ENCODE measurements around the gene NRXN2.
"Not testable (repeated sequence)": the region's sequence is repeated elsewhere in the genome, so short reads cannot be mapped to it uniquely, and the experiment has no call there.

The NRXN2 gene

GRCh38 chr11:64564947-64565889, 157.8 kb downstream of the NRXN2 start:
- Mint-ChIP-seq H3K27me3 (no peaks in the 10 kb centered on the region), H3K27ac (no peak overlapping the region), H3K9me3 (no peaks in the 10 kb centered on the region), H3K4me3 (no peak overlapping the region), H3K36me3 (no peaks in the 10 kb centered on the region), H3K4me1 (peaks cover 5% of the 10 kb centered on the region)
- CTCF ChIA-PET, result no interaction called here
- DNase-seq, result no peak

GRCh38 chr11:64564419-64564818, 158.6 kb downstream of the NRXN2 start:
- no peaks in the 10 kb centered on the region for H3K27me3 Mint-ChIP-seq
- no peak overlapping the region for H3K27ac Mint-ChIP-seq
- H3K36me3 Mint-ChIP-seq, result no peaks in the 10 kb centered on the region
- H3K4me1 Mint-ChIP-seq, result peaks cover 5% of the 10 kb centered on the region
- DNase-seq, result no peak
- no peak overlapping the region for H3K4me3 Mint-ChIP-seq
- CTCF ChIA-PET, result no interaction called here
- H3K9me3 Mint-ChIP-seq, result no peaks in the 10 kb centered on the region

- CTCF ChIA-PET, result no interaction called here
- Mint-ChIP-seq H3K36me3 (no peaks in the 10 kb centered on the region), H3K4me1 (peaks cover 5% of the 10 kb centered on the region), H3K9me3 (no peaks in the 10 kb centered on the region), H3K4me3 (no peak overlapping the region), H3K27me3 (no peaks in the 10 kb centered on the region), H3K27ac (no peak overlapping the region)
- DNase-seq, result no peak
Observed at GRCh38 chr11:64563966-64564365, 159.0 kb downstream of the NRXN2 start.

- no peaks in the 10 kb centered on the region for H3K36me3 Mint-ChIP-seq
- H3K4me3 Mint-ChIP-seq, result no peak overlapping the region
- CTCF ChIA-PET, result no interaction called here
Observed at GRCh38 chr11:64562723-64563351, 160.2 kb downstream of the NRXN2 start.

GRCh38 chr11:64561984-64562722, 160.8 kb downstream of the NRXN2 start:
- Mint-ChIP-seq H3K4me1 (peaks cover 5% of the 10 kb centered on the region), H3K4me3 (no peak overlapping the region), H3K9me3 (no peaks in the 10 kb centered on the region), H3K27ac (no peak overlapping the region), H3K36me3 (no peaks in the 10 kb centered on the region), H3K27me3 (no peaks in the 10 kb centered on the region)
- no peak for DNase-seq
- CTCF ChIA-PET, result no interaction called here

More at GRCh38 chr11:64562723-64563351, 160.2 kb downstream of the NRXN2 start:
- H3K27me3 Mint-ChIP-seq, result no peaks in the 10 kb centered on the region
- H3K27ac Mint-ChIP-seq, result no peak overlapping the region
- no peaks in the 10 kb centered on the region for H3K9me3 Mint-ChIP-seq
- DNase-seq, result no peak
- peaks cover 5% of the 10 kb centered on the region for H3K4me1 Mint-ChIP-seq

- H3K27ac Mint-ChIP-seq, H3K27me3 Mint-ChIP-seq, DNase-seq, H3K36me3 Mint-ChIP-seq, H3K4me1 Mint-ChIP-seq, H3K9me3 Mint-ChIP-seq, H3K4me3 Mint-ChIP-seq, CTCF ChIA-PET: not testable (repeated sequence)
Observed at GRCh38 chr11:64561429-64561828, 161.6 kb downstream of the NRXN2 start.

- Mint-ChIP-seq H3K9me3 (no peaks in the 10 kb centered on the region), H3K27ac (no peak overlapping the region), H3K36me3 (no peaks in the 10 kb centered on the region), H3K27me3 (no peaks in the 10 kb centered on the region), H3K4me1 (no peaks in the 10 kb centered on the region), H3K4me3 (no peak overlapping the region)
- CTCF ChIA-PET, result no interaction called here
- no peak for DNase-seq
Observed at GRCh38 chr11:64560941-64561340, 162.1 kb downstream of the NRXN2 start.

GRCh38 chr11:64560139-64560771, 162.7 kb downstream of the NRXN2 start:
- Mint-ChIP-seq H3K36me3 (no peaks in the 10 kb centered on the region), H3K27ac (no peak overlapping the region), H3K4me1 (no peaks in the 10 kb centered on the region), H3K4me3 (no peak overlapping the region), H3K27me3 (no peaks in the 10 kb centered on the region), H3K9me3 (no peaks in the 10 kb centered on the region)
- no peak for DNase-seq
- CTCF ChIA-PET, result interaction anchor here (1.3 kb wide), 1 partner anchor 73 kb away, joined by 3 read pairs; no protein-coding TSS in a partner anchor

GRCh38 chr11:64559351-64560138, 163.5 kb downstream of the NRXN2 start:
- no peak overlapping the region for H3K4me3 Mint-ChIP-seq
- H3K27ac Mint-ChIP-seq, result no peak overlapping the region
- H3K9me3 Mint-ChIP-seq, result no peaks in the 10 kb centered on the region
- no peaks in the 10 kb centered on the region for H3K4me1 Mint-ChIP-seq
- CTCF ChIA-PET, result interaction anchor here (1.3 kb wide), 1 partner anchor 72 kb away, joined by 3 read pairs; no protein-coding TSS in a partner anchor
- DNase-seq, result no peak
- no peaks in the 10 kb centered on the region for H3K36me3 Mint-ChIP-seq
- H3K27me3 Mint-ChIP-seq, result peaks cover 2% of the 10 kb centered on the region

- Mint-ChIP-seq H3K4me1 (no peaks in the 10 kb centered on the region), H3K27ac (no peak overlapping the region), H3K27me3 (peaks cover 6% of the 10 kb centered on the region), H3K4me3 (no peak overlapping the region), H3K36me3 (no peaks in the 10 kb centered on the region), H3K9me3 (no peaks in the 10 kb centered on the region)
- DNase-seq, result no peak
- CTCF ChIA-PET, result interaction anchor here (1.3 kb wide), 1 partner anchor 71 kb away, joined by 3 read pairs; no protein-coding TSS in a partner anchor
Observed at GRCh38 chr11:64558869-64559268, 164.1 kb downstream of the NRXN2 start.

- no peak for DNase-seq
- CTCF ChIA-PET, result interaction anchor here (0.6 kb wide), 1 partner anchor 164 kb away, joined by 3 read pairs; no protein-coding TSS in a partner anchor
- Mint-ChIP-seq H3K4me3 (no peak overlapping the region), H3K27me3 (peaks cover 11% of the 10 kb centered on the region), H3K9me3 (no peaks in the 10 kb centered on the region), H3K4me1 (no peaks in the 10 kb centered on the region), H3K36me3 (no peaks in the 10 kb centered on the region), H3K27ac (no peak overlapping the region)
Observed at GRCh38 chr11:64558065-64558745, 164.8 kb downstream of the NRXN2 start.

- CTCF ChIA-PET, result no interaction called here
- Mint-ChIP-seq H3K9me3 (peaks cover 4% of the 10 kb centered on the region), H3K36me3 (no peaks in the 10 kb centered on the region), H3K4me3 (no peak overlapping the region), H3K27me3 (peaks cover 11% of the 10 kb centered on the region), H3K27ac (no peak overlapping the region), H3K4me1 (no peaks in the 10 kb centered on the region)
- no peak for DNase-seq
Observed at GRCh38 chr11:64556721-64557250, 166.2 kb downstream of the NRXN2 start.

Data from activated naive CD4-positive, alpha-beta T cell treated with anti-CD3 and anti-CD28 coated beads, Interleukin-2, amount 10 ng/mL, durations not matched to agents 7 days and 5 days (primary cell).